PC-3 (cell line): ENCODE data around the gene CERS6. TPM values are rescaled to one million over a fixed set of nuclear protein-coding genes. Genes with fewer than 3 reads are reported as not detected.

ENCODE experiments used
- ATAC-seq: fragments of 200-7000 bp; cut with Tn5 transposase; 2 replicates; pipeline ENCODE4 v1.9.1; 2020; ENCODE audit warnings: mild to moderate bottlenecking, moderate library complexity
- BruUV-seq: library from RNA; stranded (reverse); fragments of 400-500 nt; replicated peaks from 2 replicates; lab custom pipeline; 2021; lab: Mats Ljungman, UMichigan
- CTCF ChIA-PET: fragments of 300-600 bp; sonication (Branson Sonifier 250); formaldehyde crosslinking; loops from one replicate; lab custom pipeline; 2022; ENCODE audit warnings: antibody characterized with exemption; lab: Charles Lee
- POLR2A ChIA-PET: fragments of 300-600 bp; sonication (Branson Sonifier 250); formaldehyde crosslinking; loops from one replicate; lab custom pipeline; 2022; ENCODE audit warnings: antibody characterized with exemption; ENCODE audit not compliant: unreplicated experiment; lab: Charles Lee
- DNase-seq: peaks from one replicate; pipeline ENCODE4 v3.0.0-alpha.2; 2015
- H2AFZ ChIP-seq: fragments of 300-600 bp; sonication (generic); 2 replicates; pipeline ENCODE4 v1.6.0; 2016; ENCODE audit warnings: antibody characterized with exemption, low read length
- H3F3A ChIP-seq: fragments of 300-600 bp; sonication (generic); one replicate; pipeline ENCODE4 v1.6.0; 2017; ENCODE audit warnings: antibody characterized with exemption, low read length, control low read depth, mild to moderate bottlenecking; ENCODE audit not compliant: unreplicated experiment
- H3K27ac ChIP-seq: fragments of 300-600 bp; sonication (generic); 2 replicates; pipeline ENCODE4 v1.5.1; 2016; ENCODE audit warnings: mild to moderate bottlenecking, low read length
- H3K27me3 ChIP-seq: fragments of 300-600 bp; sonication (generic); 2 replicates; pipeline ENCODE4 v1.6.1; 2016; ENCODE audit warnings: low read length, mixed read lengths
- H3K36me3 ChIP-seq: fragments of 300-600 bp; sonication (generic); 2 replicates; pipeline ENCODE4 v1.6.1; 2016; ENCODE audit warnings: low read depth, mixed run types, low read length, mixed read lengths
- H3K4me1 ChIP-seq: fragments of 300-600 bp; sonication (generic); 2 replicates; pipeline ENCODE4 v1.5.1; 2016; ENCODE audit warnings: low read length; ENCODE audit not compliant: insufficient read depth
- H3K4me2 ChIP-seq: fragments of 300-600 bp; sonication (generic); 2 replicates; pipeline ENCODE4 v1.6.0; 2016; ENCODE audit warnings: low read length
- H3K4me3 ChIP-seq: fragments of 300-600 bp; sonication (generic); 2 replicates; pipeline ENCODE4 v1.5.1; 2016; ENCODE audit warnings: mild to moderate bottlenecking, low read length, mixed read lengths
- H3K79me2 ChIP-seq: fragments of 300-600 bp; sonication (generic); 2 replicates; pipeline ENCODE4 v1.6.1; 2017; ENCODE audit warnings: low read length, mixed read lengths
- H3K9ac ChIP-seq: fragments of 300-600 bp; sonication (generic); 2 replicates; pipeline ENCODE4 v1.6.0; 2016; ENCODE audit warnings: mild to moderate bottlenecking, low read length
- H3K9me2 ChIP-seq: fragments of 300-600 bp; sonication (generic); replicated peaks from 2 replicates; pipeline ENCODE4 v1.6.1; 2016; ENCODE audit warnings: mixed run types, low read length, mixed read lengths
- H3K9me3 ChIP-seq: fragments of 300-600 bp; sonication (generic); 2 replicates; pipeline ENCODE4 v1.6.1; 2016; ENCODE audit warnings: low read length, mixed read lengths
- H4K20me1 ChIP-seq: fragments of 300-600 bp; sonication (generic); 2 replicates; pipeline ENCODE4 v1.6.1; 2016; ENCODE audit warnings: low read length, mixed read lengths
- CTCF ChIP-seq: fragments of 300-600 bp; sonication (generic); conservative IDR thresholded peaks from 2 replicates; pipeline ENCODE4 v1.5.1; 2017; ENCODE audit warnings: antibody characterized with exemption, low read depth, mild to moderate bottlenecking, low read length
- EZH2 ChIP-seq: fragments of 300-600 bp; sonication (generic); IDR thresholded peaks from one replicate; pipeline ENCODE4 v1.6.1; 2017; ENCODE audit warnings: antibody characterized with exemption, mild to moderate bottlenecking, low read length; ENCODE audit not compliant: unreplicated experiment
- EZH2phosphoT487 ChIP-seq: fragments of 300-600 bp; sonication (generic); IDR thresholded peaks from 2 replicates; pipeline ENCODE4 v1.6.1; 2018; ENCODE audit warnings: mild to moderate bottlenecking, antibody characterized with exemption, low read length, borderline replicate concordance
- intact Hi-C: fragments of 100-400 bp; cut with micrococcal nuclease; formaldehyde crosslinking; loops from 2 replicates; pipeline ENCODE4 v1.9.0; 2023
- total RNA-seq: library from RNA; depleted of rRNA; stranded (reverse); fragments of >200 nt; gene quantifications from 2 replicates; pipeline ENCODE4 v1.2.3, GENCODE V29; 2014

Gene CERS6
- total RNA-seq, 1 experiment from 2014 or later = 24.2 TPM

DNA sequence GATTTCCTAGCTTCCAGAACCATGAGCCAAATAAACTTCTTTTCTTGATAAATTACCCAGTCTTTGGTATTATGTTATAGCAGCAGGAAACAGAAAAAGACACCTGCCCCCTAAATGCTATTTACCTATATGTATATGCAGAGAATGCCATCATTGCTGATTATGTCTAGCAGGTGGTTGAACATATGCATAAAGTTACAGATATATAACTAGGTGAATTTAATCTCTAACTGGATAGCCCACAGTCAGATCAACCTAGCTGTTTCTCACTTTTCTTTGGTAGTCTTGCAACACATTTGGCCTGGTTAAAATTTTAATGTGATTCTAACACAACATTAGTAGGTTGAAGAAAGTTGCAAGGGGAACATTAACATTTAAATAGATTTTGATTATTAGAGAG is 7.1 kb upstream of the CERS6 start:
- H3K27ac ChIP-seq = no peak overlapping the region
- no peak overlapping the region for H3K4me3 ChIP-seq
- no peaks in the 10 kb centered on the region for H3K9me3 ChIP-seq
- DNase-seq (no peak), ATAC-seq (no peak)
- no peaks in the 10 kb centered on the region for H3K4me1 ChIP-seq
- H3K9ac ChIP-seq = no peak overlapping the region
- ChIA-PET POLR2A (no interaction called here), CTCF (no interaction called here)
- H2AFZ ChIP-seq = no peak overlapping the region
- H3K79me2 ChIP-seq = no peaks in the 10 kb centered on the region
- intact Hi-C loops = no loop called here
- H4K20me1 ChIP-seq = no peaks in the 10 kb centered on the region
- H3K9me2 ChIP-seq = no peaks in the 10 kb centered on the region
- no TSS peak for BruUV-seq
- no peaks in the 10 kb centered on the region for H3K27me3 ChIP-seq
- H3K36me3 ChIP-seq = no peaks in the 10 kb centered on the region
- H3F3A ChIP-seq = no peaks in the 10 kb centered on the region
- H3K4me2 ChIP-seq = no peak overlapping the region
- TF ChIP-seq CTCF = no peak
- TF ChIP-seq EZH2 = no peak
- TF ChIP-seq EZH2phosphoT487 = no peak

- Histone ChIP-seq H3K4me3 (no peak overlapping the region), H2AFZ (no peak overlapping the region), H3F3A (no peaks in the 10 kb centered on the region), H4K20me1 (no peaks in the 10 kb centered on the region), H3K36me3 (no peaks in the 10 kb centered on the region), H3K27me3 (no peaks in the 10 kb centered on the region), H3K9me2 (no peaks in the 10 kb centered on the region), H3K9ac (no peak overlapping the region), H3K79me2 (no peaks in the 10 kb centered on the region), H3K4me1 (no peaks in the 10 kb centered on the region), H3K27ac (no peak overlapping the region), H3K4me2 (no peak overlapping the region), H3K9me3 (no peaks in the 10 kb centered on the region)
- DNase-seq = no peak
- ChIA-PET POLR2A (no interaction called here), CTCF (no interaction called here)
- no peak for ATAC-seq
- no TSS peak for BruUV-seq
- TF ChIP-seq EZH2phosphoT487 (no peak), CTCF (no peak), EZH2 (no peak)
- intact Hi-C loops = no loop called here
Measured at GRCh38 chr2:168449419-168449818, 6.7 kb upstream of the CERS6 start.

DNA sequence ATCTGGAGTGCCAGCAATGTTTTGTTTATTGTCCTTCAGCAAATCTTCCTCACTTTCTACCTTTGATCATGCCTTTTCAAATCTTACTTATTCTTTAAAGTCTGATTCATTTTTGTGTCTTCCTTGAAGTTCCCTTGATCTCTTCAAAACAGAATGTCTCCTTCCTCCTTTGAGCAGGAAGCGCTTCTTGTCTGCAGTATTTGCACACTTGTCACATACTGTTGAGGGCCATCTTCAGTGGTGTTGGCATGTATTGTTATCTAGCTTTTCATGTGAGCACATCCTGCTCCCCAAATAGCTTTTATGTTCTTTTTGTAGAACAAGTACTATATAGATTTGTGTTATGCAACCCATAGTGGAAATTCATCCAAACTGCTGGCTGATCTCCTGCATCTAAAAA is 5.9 kb upstream of the CERS6 start:
- H3F3A ChIP-seq = no peaks in the 10 kb centered on the region
- POLR2A ChIA-PET = no interaction called here

More for the DNA sequence above, 5.9 kb upstream of the CERS6 start:
- H3K4me1 ChIP-seq = no peaks in the 10 kb centered on the region
- BruUV-seq = no TSS peak
- intact Hi-C loops = no loop called here
- H3K27ac ChIP-seq = no peak overlapping the region
- H3K9me3 ChIP-seq = no peaks in the 10 kb centered on the region
- DNase-seq (no peak), ATAC-seq (no peak)
- no peak for TF ChIP-seq EZH2phosphoT487
- TF ChIP-seq CTCF = no peak
- no peak for TF ChIP-seq EZH2
- H3K79me2 ChIP-seq = no peaks in the 10 kb centered on the region
- H3K36me3 ChIP-seq = no peaks in the 10 kb centered on the region
- no peaks in the 10 kb centered on the region for H4K20me1 ChIP-seq
- no peak overlapping the region for H3K9ac ChIP-seq
- H3K4me2 ChIP-seq = no peak overlapping the region
- H3K9me2 ChIP-seq = no peaks in the 10 kb centered on the region
- no peaks in the 10 kb centered on the region for H3K27me3 ChIP-seq
- CTCF ChIA-PET = no interaction called here
- no peak overlapping the region for H3K4me3 ChIP-seq
- H2AFZ ChIP-seq = no peak overlapping the region
